ENCODE results near the gene IQSEC1. TPM values are rescaled to one million over a fixed set of nuclear protein-coding genes. Genes with fewer than 3 reads are reported as not detected.

The IQSEC1 gene
- total RNA-seq, 1 donor from 2014 or later: 63.1 TPM

- no peak for DNase-seq
These were observed 47.3 kb downstream of the IQSEC1 start for GRCh38 chr3:13025778-13026518.

GRCh38 chr3:13025090-13025489 is 48.1 kb downstream of the IQSEC1 start:
- peak; percentile 49 for DNase-seq

- no peak for DNase-seq
These were observed 48.5 kb downstream of the IQSEC1 start for GRCh38 chr3:13024765-13025065.

- no peak for DNase-seq
These were observed 49.1 kb downstream of the IQSEC1 start for GRCh38 chr3:13023971-13024764.

GRCh38 chr3:13023235-13023970 is 49.8 kb downstream of the IQSEC1 start:
- DNase-seq: no peak

GRCh38 chr3:13022348-13023234 is 50.6 kb downstream of the IQSEC1 start:
- DNase-seq: peak; percentile 69

- DNase-seq: peak; percentile 48
These were observed 51.8 kb downstream of the IQSEC1 start for GRCh38 chr3:13021141-13022114.

GRCh38 chr3:13020159-13020750 is 53.0 kb downstream of the IQSEC1 start:
- no peak for DNase-seq

- no peak for DNase-seq
These were observed 53.8 kb downstream of the IQSEC1 start for GRCh38 chr3:13019243-13020095.

- DNase-seq: no peak
These were observed 54.5 kb downstream of the IQSEC1 start for GRCh38 chr3:13018561-13019242.

- DNase-seq: no peak
These were observed 55.2 kb downstream of the IQSEC1 start for GRCh38 chr3:13018043-13018451.

- no peak for DNase-seq
These were observed 55.7 kb downstream of the IQSEC1 start for GRCh38 chr3:13017361-13018042.

GRCh38 chr3:13016721-13017255 is 56.4 kb downstream of the IQSEC1 start:
- DNase-seq: no peak

- no peak for DNase-seq
These were observed 57.0 kb downstream of the IQSEC1 start for GRCh38 chr3:13016083-13016720.

- no peak for DNase-seq
These were observed 57.7 kb downstream of the IQSEC1 start for GRCh38 chr3:13015286-13016082.

- DNase-seq: no peak
These were observed 58.4 kb downstream of the IQSEC1 start for GRCh38 chr3:13014755-13015285.
